Activated CD4-positive, alpha-beta T cell treated with anti-CD3 and anti-CD28 coated beads, Interleukin-10, Interleukin-2, amounts not matched to agents 100 ng/mL and 50 ng/mL, durations not matched to agents 16 hours and 8 hours (primary cell): Measurements from ENCODE around the gene STRA6.

Source experiments
- DNase-seq: peaks from one replicate; pipeline ENCODE4 v3.0.0-alpha.2; 2020

STRA6 gene

GRCh38 chr15:74227968-74228722 is 25.6 kb upstream of the STRA6 start:
- no peak for DNase-seq

- no peak for DNase-seq
Measured at GRCh38 chr15:74226761-74227540, 24.4 kb upstream of the STRA6 start.

- DNase-seq: no peak
Measured at GRCh38 chr15:74225928-74226327, 23.3 kb upstream of the STRA6 start.

GRCh38 chr15:74222240-74223119 is 19.9 kb upstream of the STRA6 start:
- no peak for DNase-seq

GRCh38 chr15:74221399-74222239 is 19.0 kb upstream of the STRA6 start:
- no peak for DNase-seq

GRCh38 chr15:74220475-74221248 is 18.1 kb upstream of the STRA6 start:
- DNase-seq: no peak

- no peak for DNase-seq
Measured at GRCh38 chr15:74217907-74218885, 15.6 kb upstream of the STRA6 start.

- no peak for DNase-seq
Measured at GRCh38 chr15:74216949-74217348, 14.4 kb upstream of the STRA6 start.

GRCh38 chr15:74215958-74216357 is 13.4 kb upstream of the STRA6 start:
- no peak for DNase-seq

GRCh38 chr15:74214324-74215021 is 11.9 kb upstream of the STRA6 start:
- no peak for DNase-seq

GRCh38 chr15:74213858-74214284 is 11.3 kb upstream of the STRA6 start:
- DNase-seq: no peak

GRCh38 chr15:74212494-74212893 is 9.9 kb upstream of the STRA6 start:
- DNase-seq: no peak

- no peak for DNase-seq
Measured at GRCh38 chr15:74211656-74212055, 9.1 kb upstream of the STRA6 start.

- DNase-seq: no peak
Measured at GRCh38 chr15:74210729-74211128, 8.1 kb upstream of the STRA6 start.

GRCh38 chr15:74209997-74210671 is 7.5 kb upstream of the STRA6 start:
- no peak for DNase-seq

- no peak for DNase-seq
Measured at GRCh38 chr15:74209560-74209958, 7.0 kb upstream of the STRA6 start.

- no peak for DNase-seq
Measured at GRCh38 chr15:74208901-74209559, 6.4 kb upstream of the STRA6 start.

- no peak for DNase-seq
Measured at GRCh38 chr15:74208496-74208895, 5.9 kb upstream of the STRA6 start.
